ENCODE data around the gene TBXA2R.
"Not testable (repeated sequence)": the region's sequence is repeated elsewhere in the genome, so short reads cannot be mapped to it uniquely, and the experiment has no call there.

Gene TBXA2R

DNA sequence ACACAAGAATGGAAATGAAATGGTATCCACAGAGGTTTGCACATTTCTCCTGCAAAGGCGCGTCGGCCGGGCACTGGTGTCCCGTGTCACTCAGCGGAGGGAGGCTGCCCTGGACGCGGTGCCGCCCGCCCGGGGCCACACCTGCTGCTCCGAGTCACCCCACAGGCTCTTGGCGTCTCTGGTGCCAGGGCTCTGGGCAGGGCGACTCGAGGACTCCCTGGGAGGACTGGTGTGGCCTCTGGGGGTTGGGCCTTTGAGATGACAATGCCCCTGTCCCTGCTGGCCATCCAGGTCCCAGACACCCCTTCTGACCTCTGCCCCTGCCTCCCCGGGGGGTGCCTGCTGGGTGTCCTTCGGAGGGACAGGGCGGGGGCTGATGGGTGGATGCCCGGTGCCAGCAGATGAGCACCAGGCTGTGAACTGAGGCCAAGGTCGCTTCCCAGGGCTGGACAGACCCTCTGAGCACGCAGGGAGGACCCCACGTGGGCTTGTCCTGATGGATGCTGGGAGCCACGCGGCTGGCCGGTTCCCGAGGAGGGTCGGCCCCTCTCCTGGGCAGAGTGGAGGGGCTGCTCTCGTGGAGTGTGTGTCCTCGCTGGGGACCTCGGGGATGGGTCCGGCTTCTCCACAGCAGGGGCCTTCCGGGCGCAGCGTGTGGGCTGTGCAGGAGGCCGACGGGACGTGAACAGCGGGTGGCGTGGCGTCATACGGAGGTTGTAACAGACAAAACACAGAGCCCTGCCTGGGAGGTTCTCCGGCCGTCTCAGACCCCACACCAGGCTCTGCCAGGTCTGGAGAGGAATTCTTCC is 24.6 kb upstream of the TBXA2R start:
- H3K9me3 ChIP-seq (ENCODE audit: control insufficient read depth in 1 of 2, low read length in 2 of 2): no peaks in the 10 kb centered on the region
- H3K4me3 ChIP-seq (ENCODE audit: low read depth in 1 of 2, low read length in 2 of 2): no peak overlapping the region
- no peak overlapping the region for H3K27ac ChIP-seq (ENCODE audit: low read depth, low read length)
- no peaks in the 10 kb centered on the region for H3K27me3 ChIP-seq (ENCODE audit: control insufficient read depth in 1 of 2, insufficient read depth in 2 of 2, low read length in 2 of 2)
- H3K4me1 ChIP-seq (ENCODE audit: control insufficient read depth in 1 of 2, insufficient read depth in 2 of 2, low read length in 2 of 2): peaks cover 4 to 5% of the 10 kb centered on the region in 2 donors
- peaks cover 0 to 4% of the 10 kb centered on the region in 2 donors for H3K36me3 ChIP-seq (ENCODE audit: control insufficient read depth in 1 of 2, insufficient read depth in 2 of 2, low read length in 2 of 2)
- no peak overlapping the region for H3K9ac ChIP-seq (ENCODE audit: low read depth in 1 of 2, low read length in 2 of 2)

DNA sequence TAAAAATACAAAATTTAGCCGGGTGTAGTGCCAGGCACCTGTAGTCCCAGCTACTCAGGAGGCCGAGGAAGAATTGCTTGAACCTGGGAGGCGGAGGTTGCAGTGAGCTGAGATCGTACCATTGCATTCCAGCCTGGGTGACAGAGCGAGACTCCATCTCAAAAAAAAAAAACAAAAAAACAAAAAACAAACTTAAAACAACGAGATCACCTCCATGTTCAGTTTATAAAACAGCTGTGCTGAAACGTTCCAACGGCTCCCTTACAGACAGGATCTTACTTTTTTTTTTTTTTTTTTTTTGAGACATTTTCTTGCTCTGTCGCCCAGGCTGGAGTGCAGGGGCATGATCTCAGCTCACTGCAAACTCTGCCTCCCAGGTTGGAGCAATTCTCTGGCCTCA is 22.1 kb upstream of the TBXA2R start:
- not testable (repeated sequence) for H3K27me3 ChIP-seq (ENCODE audit: control insufficient read depth in 1 of 2, insufficient read depth in 2 of 2, low read length in 2 of 2); H3K4me3 ChIP-seq (ENCODE audit: low read depth in 1 of 2, low read length in 2 of 2); H3K9ac ChIP-seq (ENCODE audit: low read depth in 1 of 2, low read length in 2 of 2); H3K9me3 ChIP-seq (ENCODE audit: control insufficient read depth in 1 of 2, low read length in 2 of 2); H3K27ac ChIP-seq (ENCODE audit: low read depth, low read length); H3K36me3 ChIP-seq (ENCODE audit: control insufficient read depth in 1 of 2, insufficient read depth in 2 of 2, low read length in 2 of 2)
- peaks cover 19 to 20% of the 10 kb centered on the region in 2 donors for H3K4me1 ChIP-seq (ENCODE audit: control insufficient read depth in 1 of 2, insufficient read depth in 2 of 2, low read length in 2 of 2)

GRCh38 chr19:3627351-3627723 is 20.7 kb upstream of the TBXA2R start:
- Histone ChIP-seq H3K9ac (ENCODE audit: low read depth in 1 of 2, low read length in 2 of 2) (no peak overlapping the region), H3K9me3 (ENCODE audit: control insufficient read depth in 1 of 2, low read length in 2 of 2) (no peaks in the 10 kb centered on the region), H3K27ac (ENCODE audit: low read depth, low read length) (no peak overlapping the region), H3K36me3 (ENCODE audit: control insufficient read depth in 1 of 2, insufficient read depth in 2 of 2, low read length in 2 of 2) (peaks cover 0 to 11% of the 10 kb centered on the region in 2 donors), H3K4me1 (ENCODE audit: control insufficient read depth in 1 of 2, insufficient read depth in 2 of 2, low read length in 2 of 2) (peaks cover 19 to 20% of the 10 kb centered on the region in 2 donors), H3K27me3 (ENCODE audit: control insufficient read depth in 1 of 2, insufficient read depth in 2 of 2, low read length in 2 of 2) (no peaks in the 10 kb centered on the region), H3K4me3 (ENCODE audit: low read depth in 1 of 2, low read length in 2 of 2) (peak overlapping the region in 1 of 2 donors; percentile 98)

GRCh38 chr19:3626473-3627350 is 20.0 kb upstream of the TBXA2R start, which contains the start of gene CACTIN:
Gene CACTIN (minus strand): TSS chr19:3626790. CDS start chr19:3626762, 28 bp downstream.
- peak within 1 kb of the TSS; percentile 76 to 91 for H3K9ac ChIP-seq (ENCODE audit: low read depth in 1 of 2, low read length in 2 of 2)
- H3K27ac ChIP-seq (ENCODE audit: low read depth, low read length): peak within 1 kb of the TSS; percentile 95
- H3K27me3 ChIP-seq (ENCODE audit: control insufficient read depth in 1 of 2, insufficient read depth in 2 of 2, low read length in 2 of 2): no peaks in the 10 kb centered on the region
- H3K4me3 ChIP-seq (ENCODE audit: low read depth in 1 of 2, low read length in 2 of 2): peak within 1 kb of the TSS; percentile 96 to 98
- peaks cover 19 to 20% of the 10 kb centered on the region in 2 donors for H3K4me1 ChIP-seq (ENCODE audit: control insufficient read depth in 1 of 2, insufficient read depth in 2 of 2, low read length in 2 of 2)
- no peaks in the 10 kb centered on the region for H3K9me3 ChIP-seq (ENCODE audit: control insufficient read depth in 1 of 2, low read length in 2 of 2)
- peaks cover 0 to 14% of the 10 kb centered on the region in 2 donors for H3K36me3 ChIP-seq (ENCODE audit: control insufficient read depth in 1 of 2, insufficient read depth in 2 of 2, low read length in 2 of 2)

- H3K36me3 ChIP-seq (ENCODE audit: control insufficient read depth in 1 of 2, insufficient read depth in 2 of 2, low read length in 2 of 2): peaks cover 0 to 19% of the 10 kb centered on the region in 2 donors
- H3K27ac ChIP-seq (ENCODE audit: low read depth, low read length): no peak overlapping the region
- peaks cover 19 to 20% of the 10 kb centered on the region in 2 donors for H3K4me1 ChIP-seq (ENCODE audit: control insufficient read depth in 1 of 2, insufficient read depth in 2 of 2, low read length in 2 of 2)
- no peaks in the 10 kb centered on the region for H3K9me3 ChIP-seq (ENCODE audit: control insufficient read depth in 1 of 2, low read length in 2 of 2)
- peak overlapping the region; percentile 76 to 91 for H3K9ac ChIP-seq (ENCODE audit: low read depth in 1 of 2, low read length in 2 of 2)
- H3K27me3 ChIP-seq (ENCODE audit: control insufficient read depth in 1 of 2, insufficient read depth in 2 of 2, low read length in 2 of 2): no peaks in the 10 kb centered on the region
- peak overlapping the region; percentile 96 to 98 for H3K4me3 ChIP-seq (ENCODE audit: low read depth in 1 of 2, low read length in 2 of 2)
Observed at GRCh38 chr19:3625996-3626472, 19.4 kb upstream of the TBXA2R start.

DNA sequence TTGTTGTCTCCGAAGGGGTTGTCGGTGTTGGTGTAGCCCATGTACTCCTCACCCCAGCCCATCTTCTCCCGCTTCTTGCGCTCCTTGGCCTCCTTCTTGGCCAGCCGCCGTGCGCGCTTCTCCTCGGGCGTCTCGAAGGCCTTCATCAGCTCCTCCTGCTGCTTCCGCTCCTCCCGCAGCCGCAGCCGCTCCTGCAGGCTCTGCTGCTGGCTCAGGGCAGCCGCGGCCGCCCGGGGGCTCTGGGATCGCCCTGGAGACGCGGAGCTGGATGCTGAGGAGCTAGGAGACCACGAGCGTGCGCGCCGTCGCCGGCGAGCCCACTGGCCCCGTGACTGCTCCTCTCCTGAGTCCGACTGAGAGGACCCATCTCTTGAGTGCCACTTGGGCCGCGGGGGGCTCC is 17.0 kb upstream of the TBXA2R start:
- Histone ChIP-seq H3K27me3 (ENCODE audit: control insufficient read depth in 1 of 2, insufficient read depth in 2 of 2, low read length in 2 of 2) (no peaks in the 10 kb centered on the region), H3K36me3 (ENCODE audit: control insufficient read depth in 1 of 2, insufficient read depth in 2 of 2, low read length in 2 of 2) (peaks cover 0 to 32% of the 10 kb centered on the region in 2 donors), H3K4me3 (ENCODE audit: low read depth in 1 of 2, low read length in 2 of 2) (no peak overlapping the region), H3K4me1 (ENCODE audit: control insufficient read depth in 1 of 2, insufficient read depth in 2 of 2, low read length in 2 of 2) (peaks cover 19 to 20% of the 10 kb centered on the region in 2 donors), H3K27ac (ENCODE audit: low read depth, low read length) (no peak overlapping the region), H3K9me3 (ENCODE audit: control insufficient read depth in 1 of 2, low read length in 2 of 2) (no peaks in the 10 kb centered on the region), H3K9ac (ENCODE audit: low read depth in 1 of 2, low read length in 2 of 2) (no peak overlapping the region)

GRCh38 chr19:3622224-3622623 is 15.5 kb upstream of the TBXA2R start:
- no peak overlapping the region for H3K4me3 ChIP-seq (ENCODE audit: low read depth in 1 of 2, low read length in 2 of 2)
- no peaks in the 10 kb centered on the region for H3K27me3 ChIP-seq (ENCODE audit: control insufficient read depth in 1 of 2, insufficient read depth in 2 of 2, low read length in 2 of 2)
- no peaks in the 10 kb centered on the region for H3K9me3 ChIP-seq (ENCODE audit: control insufficient read depth in 1 of 2, low read length in 2 of 2)
- H3K9ac ChIP-seq (ENCODE audit: low read depth in 1 of 2, low read length in 2 of 2): no peak overlapping the region
- H3K27ac ChIP-seq (ENCODE audit: low read depth, low read length): no peak overlapping the region
- H3K36me3 ChIP-seq (ENCODE audit: control insufficient read depth in 1 of 2, insufficient read depth in 2 of 2, low read length in 2 of 2): peaks cover 0 to 32% of the 10 kb centered on the region in 2 donors
- peaks cover 17 to 18% of the 10 kb centered on the region in 2 donors for H3K4me1 ChIP-seq (ENCODE audit: control insufficient read depth in 1 of 2, insufficient read depth in 2 of 2, low read length in 2 of 2)

- Histone ChIP-seq H3K27ac (ENCODE audit: low read depth, low read length) (no peak overlapping the region), H3K4me1 (ENCODE audit: control insufficient read depth in 1 of 2, insufficient read depth in 2 of 2, low read length in 2 of 2) (peaks cover 15% of the 10 kb centered on the region in 2 donors), H3K9me3 (ENCODE audit: control insufficient read depth in 1 of 2, low read length in 2 of 2) (no peaks in the 10 kb centered on the region), H3K4me3 (ENCODE audit: low read depth in 1 of 2, low read length in 2 of 2) (no peak overlapping the region), H3K9ac (ENCODE audit: low read depth in 1 of 2, low read length in 2 of 2) (no peak overlapping the region), H3K27me3 (ENCODE audit: control insufficient read depth in 1 of 2, insufficient read depth in 2 of 2, low read length in 2 of 2) (no peaks in the 10 kb centered on the region), H3K36me3 (ENCODE audit: control insufficient read depth in 1 of 2, insufficient read depth in 2 of 2, low read length in 2 of 2) (peaks cover 0 to 32% of the 10 kb centered on the region in 2 donors)
Observed at GRCh38 chr19:3621689-3622088, 15.0 kb upstream of the TBXA2R start.

DNA sequence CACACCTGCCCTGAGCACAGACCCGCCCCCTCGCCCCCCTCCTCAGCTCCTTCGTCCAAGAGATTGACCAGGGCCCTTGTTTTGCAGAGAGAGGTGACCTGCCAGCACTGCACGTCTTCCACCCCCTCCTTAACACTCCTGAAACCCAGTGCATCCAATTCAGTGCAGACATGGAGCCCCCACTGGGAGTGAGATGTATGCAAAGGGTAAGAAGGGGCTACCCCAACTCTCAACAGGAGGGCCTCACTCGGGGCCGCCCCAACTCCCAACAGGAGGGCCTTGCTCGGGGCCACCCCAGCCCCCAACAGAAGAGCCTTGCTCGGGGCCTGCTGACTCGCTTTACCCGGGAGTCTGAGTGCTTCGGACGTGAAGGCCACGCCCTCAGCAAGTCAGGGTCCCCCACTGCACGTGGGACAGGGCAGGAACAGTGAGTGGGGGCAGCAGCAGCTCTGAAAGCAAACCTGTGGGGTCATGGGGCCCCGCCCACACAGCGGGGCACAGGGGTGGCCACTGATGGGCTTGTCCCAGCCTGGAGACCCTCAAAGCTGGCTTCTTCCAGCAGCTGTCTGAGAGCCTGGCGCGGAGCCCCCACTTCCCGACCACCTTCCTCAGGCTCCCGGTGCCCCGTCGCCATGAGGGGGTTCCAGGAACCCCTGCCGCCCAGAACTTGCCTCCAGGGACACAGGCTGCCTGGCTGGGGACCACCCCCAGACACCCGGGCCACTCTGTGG is 14.3 kb upstream of the TBXA2R start:
- no peak overlapping the region for H3K27ac ChIP-seq (ENCODE audit: low read depth, low read length)
- H3K4me1 ChIP-seq (ENCODE audit: control insufficient read depth in 1 of 2, insufficient read depth in 2 of 2, low read length in 2 of 2): peaks cover 13 to 14% of the 10 kb centered on the region in 2 donors
- H3K36me3 ChIP-seq (ENCODE audit: control insufficient read depth in 1 of 2, insufficient read depth in 2 of 2, low read length in 2 of 2): peaks cover 0 to 32% of the 10 kb centered on the region in 2 donors
- no peak overlapping the region for H3K9ac ChIP-seq (ENCODE audit: low read depth in 1 of 2, low read length in 2 of 2)
- no peaks in the 10 kb centered on the region for H3K27me3 ChIP-seq (ENCODE audit: control insufficient read depth in 1 of 2, insufficient read depth in 2 of 2, low read length in 2 of 2)
- H3K9me3 ChIP-seq (ENCODE audit: control insufficient read depth in 1 of 2, low read length in 2 of 2): no peaks in the 10 kb centered on the region
- H3K4me3 ChIP-seq (ENCODE audit: low read depth in 1 of 2, low read length in 2 of 2): no peak overlapping the region
